ENCODE measurements around the gene TRMT44.
"Not testable (repeated sequence)": the region's sequence is repeated elsewhere in the genome, so short reads cannot be mapped to it uniquely, and the experiment has no call there.

The TRMT44 gene

DNA sequence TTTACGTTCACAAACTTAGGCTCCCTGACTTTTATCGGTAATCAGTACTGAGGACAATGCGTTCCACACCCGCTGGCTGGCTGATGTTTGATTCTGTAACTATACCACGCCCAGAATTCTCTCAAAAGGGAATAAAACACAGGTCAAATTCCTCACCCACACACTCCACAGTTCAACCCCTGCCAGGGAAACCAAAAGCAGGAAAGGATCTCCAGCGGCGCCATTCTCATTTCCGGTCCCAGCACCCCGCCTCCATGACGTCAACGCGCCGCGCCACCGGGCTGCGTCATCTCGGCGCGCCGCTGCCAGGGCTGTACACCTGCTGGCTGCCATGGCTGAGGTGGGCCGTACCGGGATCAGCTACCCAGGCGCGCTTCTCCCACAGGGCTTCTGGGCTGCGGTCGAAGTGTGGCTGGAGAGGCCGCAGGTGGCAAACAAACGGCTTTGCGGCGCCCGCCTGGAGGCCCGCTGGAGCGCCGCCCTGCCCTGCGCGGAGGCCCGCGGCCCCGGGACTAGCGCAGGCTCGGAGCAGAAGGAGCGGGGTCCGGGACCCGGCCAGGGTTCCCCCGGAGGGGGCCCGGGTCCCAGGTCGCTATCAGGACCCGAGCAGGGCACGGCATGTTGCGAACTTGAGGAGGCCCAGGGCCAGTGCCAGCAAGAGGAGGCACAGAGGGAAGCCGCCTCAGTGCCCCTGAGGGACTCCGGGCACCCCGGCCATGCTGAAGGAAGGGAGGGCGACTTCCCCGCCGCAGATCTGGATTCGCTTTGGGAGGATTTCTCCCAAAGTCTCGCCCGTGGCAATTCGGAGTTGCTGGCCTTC is at the start of gene TRMT44, which contains the start of gene ACOX3:
TRMT44 (plus strand) TSS at position 286 of the 820 bp plus-strand sequence; CDS start at position 332, 46 bp downstream.
ACOX3 (minus strand) TSS at position 232 of the 820 bp plus-strand sequence. CDS start 24,202 bp downstream, outside the sequence.
- peak; percentile 67 for DNase-seq (ENCODE audit: low read depth)

DNA sequence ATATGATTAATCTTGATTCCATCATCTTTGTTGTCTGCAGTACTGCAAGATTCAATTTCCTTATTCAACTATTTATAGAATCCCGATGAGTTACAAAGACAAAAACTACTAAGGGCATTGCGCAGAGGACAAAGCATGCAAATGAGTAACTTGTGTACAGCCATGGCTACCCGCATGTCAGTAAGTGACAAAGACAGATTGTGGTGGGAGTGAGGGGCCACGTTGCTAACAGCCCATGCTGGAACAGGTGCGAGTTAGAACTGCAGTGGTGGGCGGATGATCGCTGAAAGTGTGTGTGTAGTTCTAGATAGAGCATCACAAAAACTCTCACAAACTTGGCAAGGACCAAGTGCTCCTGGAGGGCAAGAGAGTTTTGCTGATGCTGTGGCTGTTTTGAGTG is 49.5 kb upstream of the TRMT44 start:
- DNase-seq (ENCODE audit: low read depth): no peak

- DNase-seq (ENCODE audit: low read depth): peak; percentile 41
These were observed 48.6 kb upstream of the TRMT44 start for GRCh38 chr4:8391972-8392371.

- no peak for DNase-seq (ENCODE audit: low read depth)
These were observed 47.9 kb upstream of the TRMT44 start for GRCh38 chr4:8392591-8393190.

GRCh38 chr4:8393593-8394038 is 47.0 kb upstream of the TRMT44 start:
- DNase-seq (ENCODE audit: low read depth): peak; percentile 97

GRCh38 chr4:8394061-8394519 is 46.5 kb upstream of the TRMT44 start:
- DNase-seq (ENCODE audit: low read depth): no peak

GRCh38 chr4:8394806-8395205 is 45.8 kb upstream of the TRMT44 start:
- DNase-seq (ENCODE audit: low read depth): no peak

DNA sequence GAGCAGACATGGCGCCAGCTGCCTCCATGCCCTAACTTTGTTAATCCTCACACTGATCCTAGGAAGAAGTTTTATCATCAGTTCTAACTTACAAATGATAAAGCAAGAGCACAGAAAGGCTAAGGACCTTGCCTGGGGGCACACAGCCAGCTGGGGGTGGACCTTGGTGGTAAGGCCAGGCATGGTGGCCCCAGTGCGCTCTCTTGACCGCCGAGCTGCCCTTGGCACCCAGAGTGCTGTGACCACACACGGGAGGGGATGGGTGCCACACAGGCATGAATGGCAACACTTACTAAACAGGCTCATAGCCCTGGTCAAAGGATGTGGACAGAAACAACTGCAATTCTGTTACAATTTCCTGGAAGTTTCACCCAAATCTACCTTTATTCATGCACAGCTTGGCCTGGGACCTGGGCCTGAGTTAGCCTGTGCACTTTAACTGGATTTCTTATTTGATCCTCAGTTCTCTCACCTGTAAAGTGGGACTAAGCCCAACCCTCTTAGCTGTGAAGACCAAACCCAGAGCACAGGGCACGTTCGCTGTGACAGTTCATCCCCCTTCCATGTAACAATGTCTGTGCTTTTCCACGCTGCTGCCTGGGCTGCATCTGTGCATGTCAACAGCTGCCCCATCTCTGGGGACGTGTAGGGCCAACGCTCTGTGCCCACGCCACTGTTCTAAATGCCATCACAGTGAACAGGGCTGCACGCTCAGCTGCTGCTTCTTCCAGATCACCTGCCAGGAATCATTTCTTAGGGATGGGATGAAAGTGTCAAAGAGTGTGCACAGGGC is 44.9 kb upstream of the TRMT44 start:
- DNase-seq (ENCODE audit: low read depth): no peak

DNA sequence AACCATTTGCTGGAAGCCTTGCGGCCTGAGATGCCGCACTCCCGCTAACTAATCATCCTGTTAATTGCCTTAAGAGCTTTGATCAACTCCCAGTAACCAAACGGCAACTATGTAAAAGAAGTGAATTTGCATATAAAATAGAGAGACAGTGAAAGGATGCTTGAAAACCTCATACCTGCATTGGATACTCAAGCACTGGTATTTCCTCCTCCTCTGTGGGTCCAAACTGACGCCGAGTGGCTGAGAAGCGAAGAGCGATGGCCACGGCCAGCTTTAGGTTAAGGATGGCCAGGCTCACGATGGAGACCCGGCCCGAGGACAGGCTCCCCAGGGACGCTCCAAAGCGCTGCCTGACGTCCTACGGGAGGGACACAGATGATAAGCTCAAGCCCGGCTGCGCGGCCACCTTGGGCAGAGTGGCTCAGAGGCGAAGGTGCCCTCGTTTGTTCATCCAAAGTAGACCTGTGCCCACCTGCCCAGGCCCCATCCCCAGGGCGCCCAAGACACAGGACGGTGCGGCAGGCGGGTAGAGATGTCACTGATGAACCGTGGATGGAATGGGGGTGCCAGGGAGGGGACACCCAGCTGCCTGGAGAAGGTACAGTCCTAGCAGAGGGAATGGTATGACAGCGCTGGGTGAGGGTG is 43.7 kb upstream of the TRMT44 start:
- no peak for DNase-seq (ENCODE audit: low read depth)

DNA sequence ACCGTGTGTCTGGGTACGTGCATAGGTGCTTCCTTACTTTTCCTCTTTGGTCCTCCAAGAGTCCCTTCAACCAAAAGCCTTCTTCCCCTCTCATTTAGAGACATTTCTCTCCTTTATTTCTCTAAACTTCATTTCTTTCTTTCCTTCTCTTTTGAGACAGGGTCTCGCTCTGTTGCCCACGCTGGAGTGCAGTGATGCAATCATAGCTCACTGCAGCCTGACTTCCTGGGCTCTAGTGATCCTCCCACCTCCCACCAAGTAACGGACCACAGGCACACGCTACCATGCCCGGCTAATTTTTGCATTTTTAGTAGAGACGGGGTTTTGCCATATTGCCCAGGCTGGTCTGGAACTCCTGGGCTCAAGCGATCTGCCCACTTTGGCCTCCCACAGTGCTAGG is 42.2 kb upstream of the TRMT44 start:
- DNase-seq (ENCODE audit: low read depth): no peak

DNA sequence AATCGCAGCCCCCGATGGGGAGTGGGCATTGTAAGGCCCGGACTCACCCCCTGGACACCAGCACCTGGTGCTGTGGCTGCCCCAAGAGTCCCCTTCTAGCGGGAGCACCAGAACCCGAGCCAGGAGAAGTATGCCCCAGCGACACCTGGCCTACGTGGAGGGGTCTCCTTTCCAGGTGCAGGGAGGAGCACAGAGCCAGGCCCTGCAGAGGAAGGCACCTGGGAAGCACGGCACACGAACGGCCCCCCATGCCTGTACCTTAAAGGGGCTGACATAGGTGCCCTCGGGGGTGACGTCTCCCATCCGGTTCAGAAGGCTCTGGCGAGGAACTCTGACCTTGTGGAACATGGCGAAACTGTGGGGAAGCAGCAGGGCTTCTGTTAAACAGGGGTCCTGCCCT is 41.3 kb upstream of the TRMT44 start:
- DNase-seq (ENCODE audit: low read depth): no peak

DNA sequence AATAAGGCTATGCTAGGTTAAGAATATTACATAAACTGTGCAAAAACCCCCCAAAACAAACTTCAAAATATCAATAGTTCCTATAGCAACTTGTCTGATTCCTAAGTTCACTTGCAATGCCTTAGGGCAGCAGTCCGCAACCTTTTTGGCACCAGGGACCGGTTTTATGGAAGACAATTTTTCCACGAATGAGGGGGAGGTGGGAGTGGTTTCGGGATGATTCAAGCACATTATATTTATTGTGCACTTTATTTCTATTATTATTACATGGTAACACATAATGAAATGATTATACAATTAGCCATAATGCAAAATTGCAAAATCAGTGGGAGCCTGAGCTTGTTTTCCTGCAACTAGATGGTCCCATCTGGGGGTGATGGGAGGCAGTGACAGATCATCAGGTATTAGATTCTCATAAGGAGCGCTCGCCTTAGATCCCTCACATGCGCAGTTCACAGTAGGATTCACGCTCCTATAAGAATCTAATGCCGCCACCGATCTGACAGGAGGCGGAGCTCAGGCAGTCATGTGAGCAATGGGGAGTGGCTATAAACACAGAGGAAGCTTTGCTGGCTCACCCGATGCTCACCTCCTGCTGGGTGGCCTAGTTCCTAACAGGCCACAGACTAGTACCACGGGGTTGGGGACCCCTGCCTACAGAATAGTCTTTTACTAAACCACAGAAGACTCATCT is 39.8 kb upstream of the TRMT44 start:
- DNase-seq (ENCODE audit: low read depth): no peak

- DNase-seq (ENCODE audit: low read depth): no peak
These were observed 38.9 kb upstream of the TRMT44 start for GRCh38 chr4:8401665-8402064.

DNA sequence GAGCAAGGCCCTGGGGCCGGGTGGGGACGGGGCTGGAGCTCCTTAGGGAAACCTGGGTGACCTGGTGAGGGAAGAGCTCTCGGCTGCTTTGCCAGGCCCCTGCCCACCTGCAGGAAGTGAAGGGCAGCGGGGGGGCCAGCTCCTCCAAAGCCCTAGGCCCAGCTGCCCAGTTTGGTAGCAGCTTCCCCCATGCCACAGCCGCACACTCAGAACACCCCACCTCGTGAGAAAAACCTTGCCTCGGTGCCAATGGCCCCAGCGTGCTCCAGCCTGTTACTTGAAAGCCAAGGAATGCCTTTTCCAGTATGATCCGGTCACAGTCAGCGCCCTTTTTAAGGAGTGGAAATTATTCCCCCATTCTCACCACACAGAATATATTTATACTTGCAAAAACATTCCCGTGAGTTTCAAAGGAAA is 38.4 kb upstream of the TRMT44 start:
- no peak for DNase-seq (ENCODE audit: low read depth)

DNA sequence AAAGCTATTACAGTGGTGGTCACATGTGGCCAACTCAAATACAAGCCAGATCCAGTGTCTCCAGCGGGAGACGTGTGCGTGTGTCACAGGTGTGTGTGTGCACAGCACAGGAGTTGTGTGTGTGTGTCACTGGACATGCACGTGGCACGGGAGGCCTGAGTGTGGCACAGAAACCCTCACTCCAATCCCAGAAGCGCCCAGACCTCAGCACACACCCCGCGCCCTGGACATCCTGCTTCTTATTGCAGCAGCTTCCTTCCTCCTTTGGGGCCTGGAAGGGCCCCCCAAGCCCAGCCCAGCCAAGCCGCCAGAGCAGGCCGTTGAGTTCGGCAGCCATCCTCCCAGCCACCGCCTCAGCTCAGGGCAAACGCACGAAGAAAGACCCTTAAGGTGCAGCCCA is 37.9 kb upstream of the TRMT44 start:
- DNase-seq (ENCODE audit: low read depth): no peak

DNA sequence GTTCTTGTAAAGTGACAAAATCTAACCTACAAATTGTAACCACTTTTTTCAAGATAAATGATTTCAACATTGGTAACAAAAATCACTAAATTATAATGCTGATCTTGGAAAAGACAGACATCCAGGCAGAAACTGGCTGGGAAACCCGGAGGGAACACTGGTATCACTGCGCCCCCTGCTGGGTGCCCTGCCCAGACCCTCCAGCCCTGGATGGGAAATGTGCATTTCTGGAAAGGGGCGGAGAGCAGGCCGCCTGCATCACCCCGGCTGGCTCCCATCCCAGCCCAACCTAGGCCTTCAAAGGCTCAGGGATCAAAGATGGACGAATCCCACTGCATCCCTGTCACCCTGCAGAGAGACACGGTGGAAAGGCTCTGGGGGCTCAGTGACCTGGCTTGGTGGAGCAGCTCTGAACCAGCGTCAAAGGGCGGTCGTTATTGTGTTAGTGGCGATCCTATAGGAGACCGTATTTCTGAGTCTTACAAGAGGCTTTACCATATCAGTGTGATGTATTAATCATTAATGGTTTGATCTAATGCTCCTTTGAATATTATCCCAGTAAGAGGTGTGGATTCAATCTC is 37.3 kb upstream of the TRMT44 start:
- peak; percentile 38 for DNase-seq (ENCODE audit: low read depth)

DNA sequence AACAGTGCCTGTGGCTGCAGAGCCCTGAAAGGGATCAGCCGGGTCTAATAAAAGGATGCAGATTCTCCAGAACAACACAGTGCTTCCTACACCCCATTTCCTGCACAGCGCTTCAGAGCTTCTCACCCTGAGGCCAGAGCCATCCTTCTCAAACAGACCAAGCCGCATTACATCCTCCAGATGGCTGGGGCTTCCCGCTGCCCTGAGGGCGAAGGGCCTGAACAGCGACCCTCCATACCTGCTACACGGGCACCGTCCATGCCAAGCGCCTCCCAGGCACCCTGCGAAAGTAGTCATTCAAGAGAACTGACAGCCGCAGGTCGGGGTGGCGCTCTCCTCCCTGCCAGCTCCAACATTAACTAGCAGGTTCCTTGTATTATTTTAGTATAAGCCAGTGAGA is 36.6 kb upstream of the TRMT44 start:
- no peak for DNase-seq (ENCODE audit: low read depth)

- no peak for DNase-seq (ENCODE audit: low read depth)
These were observed 35.6 kb upstream of the TRMT44 start for GRCh38 chr4:8404791-8405515.

- DNase-seq (ENCODE audit: low read depth): no peak
These were observed 35.1 kb upstream of the TRMT44 start for GRCh38 chr4:8405516-8405875.

DNA sequence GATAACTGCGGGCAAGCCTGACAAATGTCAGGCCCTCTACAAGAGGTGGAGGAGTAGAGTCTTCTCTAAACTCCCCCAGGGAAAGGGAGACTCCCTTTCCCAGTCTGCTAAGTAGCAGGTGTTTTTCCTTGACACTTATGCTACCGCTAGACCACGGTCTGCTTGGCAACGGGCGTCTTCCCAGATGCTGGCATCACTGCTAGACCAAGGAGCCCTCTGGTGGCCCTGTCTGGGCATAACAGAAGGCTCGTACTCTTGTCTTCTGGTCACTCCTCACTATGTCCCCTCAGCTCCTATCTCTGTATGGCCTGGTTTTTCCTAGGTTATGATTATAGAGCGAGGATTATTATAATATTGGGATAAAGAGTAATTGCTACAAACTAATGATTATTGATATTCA is 33.7 kb upstream of the TRMT44 start:
- DNase-seq (ENCODE audit: low read depth): not testable (repeated sequence)

Data from HS-5 (cell line).